A673 (cell line): ENCODE measurements around the gene HS3ST3A1. TPM values are rescaled to one million over a fixed set of nuclear protein-coding genes. Genes with fewer than 3 reads are reported as not detected.

Source experiments
- BruUV-seq: library from RNA; stranded (reverse); fragments of 400-500 nt; replicated peaks from 2 replicates; lab custom pipeline; 2021; lab: Mats Ljungman, UMichigan
- CTCF ChIA-PET: fragments of 300-600 bp; sonication (Branson Sonifier 250); formaldehyde crosslinking; loops from one replicate; lab custom pipeline; 2022; ENCODE audit warnings: antibody characterized with exemption; lab: Charles Lee
- POLR2A ChIA-PET: fragments of 300-600 bp; sonication (Branson Sonifier 250); formaldehyde crosslinking; loops from one replicate; lab custom pipeline; 2022; ENCODE audit warnings: antibody characterized with exemption; ENCODE audit not compliant: low non-redundant PET; lab: Charles Lee
- DNase-seq: peaks from one replicate; pipeline ENCODE4 v3.0.0-alpha.2; 2015; ENCODE audit warnings: low spot score
- H3K27ac ChIP-seq: fragments of 200-600 bp; sonication (generic); 2 replicates; pipeline ENCODE4 v1.5.1; 2016; ENCODE audit warnings: mixed run types, low read depth, mild to moderate bottlenecking, mixed read lengths, antibody characterized with exemption, low read length; ENCODE audit not compliant: poor library complexity, severe bottlenecking
- H3K27me3 ChIP-seq: fragments of 200-600 bp; sonication (generic); replicated peaks from 2 replicates; pipeline ENCODE4 v1.6.1; 2017; ENCODE audit warnings: mixed run types, low read depth, mild to moderate bottlenecking, mixed read lengths, antibody characterized with exemption, low read length; ENCODE audit not compliant: insufficient read depth, poor library complexity
- H3K36me3 ChIP-seq: fragments of 200-600 bp; sonication (generic); 2 replicates; pipeline ENCODE4 v1.6.1; 2016; ENCODE audit warnings: mixed run types, mild to moderate bottlenecking, mixed read lengths, antibody characterized with exemption, low read length; ENCODE audit not compliant: insufficient read depth, poor library complexity, severe bottlenecking
- H3K4me1 ChIP-seq: fragments of 200-600 bp; sonication (generic); 2 replicates; pipeline ENCODE4 v1.6.1; 2017; ENCODE audit warnings: mixed run types, mild to moderate bottlenecking, mixed read lengths, antibody characterized with exemption, low read length; ENCODE audit not compliant: insufficient read depth, poor library complexity, severe bottlenecking
- H3K4me3 ChIP-seq: fragments of 200-600 bp; sonication (generic); 2 replicates; pipeline ENCODE4 v1.5.1; 2016; ENCODE audit warnings: low read depth, mixed run types, mild to moderate bottlenecking, mixed read lengths, low read length; ENCODE audit not compliant: poor library complexity, severe bottlenecking
- H3K9me3 ChIP-seq: fragments of 200-600 bp; sonication (generic); 2 replicates; pipeline ENCODE4 v1.6.1; 2016; ENCODE audit warnings: mixed run types, low read depth, mild to moderate bottlenecking, mixed read lengths, antibody characterized with exemption, low read length; ENCODE audit not compliant: poor library complexity, severe bottlenecking
- EZH2 ChIP-seq: fragments of 200-600 bp; sonication (generic); IDR thresholded peaks from 2 replicates; pipeline ENCODE4 v1.6.1; 2017; ENCODE audit warnings: borderline replicate concordance, low read depth, mild to moderate bottlenecking, mixed read lengths, antibody characterized with exemption, low read length; ENCODE audit not compliant: poor library complexity, severe bottlenecking
- intact Hi-C: fragments of 100-400 bp; cut with micrococcal nuclease; formaldehyde crosslinking; loops from one replicate; pipeline ENCODE4 v1.10.0; 2022; ENCODE audit not compliant: unreplicated experiment
- total RNA-seq: library from RNA; stranded (reverse); gene quantifications from 2 replicates; pipeline ENCODE4 v1.2.3, GENCODE V29; 2021
- TF ChIP-seq, protein P1 (sequence below): fragments of 300-800, 200-600 bp; sonication (generic); conservative IDR thresholded peaks from 2 replicates; pipeline ENCODE4 v1.5.1; 2017; ENCODE audit warnings: low read depth, mild to moderate bottlenecking, antibody characterized with exemption, low read length, moderate library complexity, mixed read lengths

Gene HS3ST3A1
- total RNA-seq, 1 experiment from 2014 or later: not detected

- peaks cover 19% of the 10 kb centered on the region for H3K9me3 ChIP-seq
- no peaks in the 10 kb centered on the region for H3K4me1 ChIP-seq
- TF ChIP-seq EZH2: no peak
- TF ChIP-seq, protein P1, sequence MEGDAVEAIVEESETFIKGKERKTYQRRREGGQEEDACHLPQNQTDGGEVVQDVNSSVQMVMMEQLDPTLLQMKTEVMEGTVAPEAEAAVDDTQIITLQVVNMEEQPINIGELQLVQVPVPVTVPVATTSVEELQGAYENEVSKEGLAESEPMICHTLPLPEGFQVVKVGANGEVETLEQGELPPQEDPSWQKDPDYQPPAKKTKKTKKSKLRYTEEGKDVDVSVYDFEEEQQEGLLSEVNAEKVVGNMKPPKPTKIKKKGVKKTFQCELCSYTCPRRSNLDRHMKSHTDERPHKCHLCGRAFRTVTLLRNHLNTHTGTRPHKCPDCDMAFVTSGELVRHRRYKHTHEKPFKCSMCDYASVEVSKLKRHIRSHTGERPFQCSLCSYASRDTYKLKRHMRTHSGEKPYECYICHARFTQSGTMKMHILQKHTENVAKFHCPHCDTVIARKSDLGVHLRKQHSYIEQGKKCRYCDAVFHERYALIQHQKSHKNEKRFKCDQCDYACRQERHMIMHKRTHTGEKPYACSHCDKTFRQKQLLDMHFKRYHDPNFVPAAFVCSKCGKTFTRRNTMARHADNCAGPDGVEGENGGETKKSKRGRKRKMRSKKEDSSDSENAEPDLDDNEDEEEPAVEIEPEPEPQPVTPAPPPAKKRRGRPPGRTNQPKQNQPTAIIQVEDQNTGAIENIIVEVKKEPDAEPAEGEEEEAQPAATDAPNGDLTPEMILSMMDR: no peak
- no TSS peak for BruUV-seq
- no peaks in the 10 kb centered on the region for H3K27me3 ChIP-seq
- DNase-seq: no peak
- POLR2A ChIA-PET: no interaction called here
- CTCF ChIA-PET: no interaction called here
- no peak overlapping the region for H3K27ac ChIP-seq
- H3K36me3 ChIP-seq: no peaks in the 10 kb centered on the region
- H3K4me3 ChIP-seq: no peak overlapping the region
- intact Hi-C loops: no loop called here
Observed at GRCh38 chr17:13542636-13543035, 59.1 kb downstream of the HS3ST3A1 start.

DNA sequence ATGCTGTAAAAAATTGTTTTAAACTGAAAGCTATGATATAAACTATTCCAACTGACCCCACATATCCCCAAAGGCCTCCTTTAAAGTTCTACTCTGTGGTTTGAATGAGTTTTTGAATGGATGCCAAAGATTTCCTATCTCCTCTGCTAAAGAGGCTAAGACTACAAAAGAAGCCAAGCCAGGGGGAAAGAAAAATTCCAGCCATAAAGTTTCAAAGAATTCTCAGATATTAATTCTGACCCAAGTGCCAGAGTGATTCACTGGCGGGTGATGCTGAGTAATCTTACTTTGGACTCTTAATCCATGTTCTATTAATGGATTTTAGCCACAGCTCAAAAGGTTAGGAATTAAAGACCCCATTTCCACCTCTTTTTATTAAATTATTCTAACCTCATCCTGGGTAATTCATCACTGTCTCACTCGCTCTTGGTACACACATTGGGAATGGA lies 60.7 kb downstream of the HS3ST3A1 start:
- POLR2A ChIA-PET: no interaction called here
- H3K36me3 ChIP-seq: no peaks in the 10 kb centered on the region
- H3K27ac ChIP-seq: no peak overlapping the region
- peaks cover 27% of the 10 kb centered on the region for H3K9me3 ChIP-seq
- H3K27me3 ChIP-seq: no peaks in the 10 kb centered on the region
- H3K4me3 ChIP-seq: no peak overlapping the region
- intact Hi-C loops: no loop called here
- no peak for DNase-seq
- CTCF ChIA-PET: no interaction called here
- H3K4me1 ChIP-seq: no peaks in the 10 kb centered on the region
- TF ChIP-seq EZH2: no peak
- TF ChIP-seq, protein P1: no peak
- no TSS peak for BruUV-seq

DNA sequence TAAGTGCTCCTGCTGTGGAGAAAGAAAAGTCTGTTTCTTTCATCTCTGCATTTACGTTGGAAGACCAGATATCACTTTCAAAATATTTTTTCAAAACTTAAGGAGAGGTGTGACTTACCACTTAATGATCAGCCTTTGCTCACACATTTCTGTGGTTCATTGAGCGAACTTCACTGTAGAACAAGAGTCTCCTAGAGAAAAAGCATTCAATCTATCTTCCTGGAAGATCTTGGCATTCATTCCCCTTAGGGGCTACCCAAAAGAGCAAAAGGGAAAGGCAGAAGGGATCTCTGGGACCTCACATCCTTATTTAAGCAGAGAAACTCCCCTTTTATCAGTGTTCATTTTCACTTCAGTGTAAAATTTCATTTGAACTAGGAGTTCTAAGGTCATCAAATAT lies 61.2 kb downstream of the HS3ST3A1 start:
- no peaks in the 10 kb centered on the region for H3K4me1 ChIP-seq
- no peak overlapping the region for H3K27ac ChIP-seq
- intact Hi-C loops: no loop called here
- H3K9me3 ChIP-seq: peaks cover 27% of the 10 kb centered on the region
- no peak for DNase-seq
- POLR2A ChIA-PET: no interaction called here
- H3K36me3 ChIP-seq: no peaks in the 10 kb centered on the region
- TF ChIP-seq, protein P1: no peak
- TF ChIP-seq EZH2: no peak
- no peaks in the 10 kb centered on the region for H3K27me3 ChIP-seq
- no TSS peak for BruUV-seq
- CTCF ChIA-PET: no interaction called here
- H3K4me3 ChIP-seq: no peak overlapping the region
